Measurements from ENCODE around the gene LMAN1L.
A peak's percentile ranks its signal among the peaks of the same experiment; 100 is the strongest.

DNA sequence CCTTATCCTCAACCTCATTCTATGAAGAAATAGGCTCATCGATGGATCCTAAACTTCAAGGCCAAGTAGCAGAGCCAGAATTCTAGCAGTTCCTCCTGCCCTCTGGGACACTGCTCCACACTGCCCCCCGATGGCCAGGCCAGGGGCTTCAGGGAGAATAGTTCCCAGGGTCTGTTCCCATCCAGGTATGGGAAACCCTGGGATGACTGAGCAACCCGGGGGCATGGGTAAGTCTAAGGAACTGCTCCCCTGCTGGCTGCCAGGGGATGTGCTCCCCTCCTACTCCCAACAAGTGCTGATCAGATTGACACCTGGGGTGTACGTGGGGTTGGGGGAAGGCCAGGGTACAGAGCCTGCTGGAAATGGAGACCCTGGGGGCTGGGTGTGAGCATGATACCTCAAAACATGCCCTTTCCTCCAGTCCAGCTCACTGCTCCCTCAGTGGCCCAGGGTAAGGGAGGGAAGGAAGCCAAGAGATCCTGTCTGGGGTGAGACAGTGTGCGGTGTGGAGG is 22.7 kb downstream of the LMAN1L start:
- no peak for TF ChIP-seq EZH2 (IDR thresholded peaks at IDR 0.05; ENCODE audit: borderline replicate concordance, low read depth, low read length, severe bottlenecking)
- TF ChIP-seq, protein P1, sequence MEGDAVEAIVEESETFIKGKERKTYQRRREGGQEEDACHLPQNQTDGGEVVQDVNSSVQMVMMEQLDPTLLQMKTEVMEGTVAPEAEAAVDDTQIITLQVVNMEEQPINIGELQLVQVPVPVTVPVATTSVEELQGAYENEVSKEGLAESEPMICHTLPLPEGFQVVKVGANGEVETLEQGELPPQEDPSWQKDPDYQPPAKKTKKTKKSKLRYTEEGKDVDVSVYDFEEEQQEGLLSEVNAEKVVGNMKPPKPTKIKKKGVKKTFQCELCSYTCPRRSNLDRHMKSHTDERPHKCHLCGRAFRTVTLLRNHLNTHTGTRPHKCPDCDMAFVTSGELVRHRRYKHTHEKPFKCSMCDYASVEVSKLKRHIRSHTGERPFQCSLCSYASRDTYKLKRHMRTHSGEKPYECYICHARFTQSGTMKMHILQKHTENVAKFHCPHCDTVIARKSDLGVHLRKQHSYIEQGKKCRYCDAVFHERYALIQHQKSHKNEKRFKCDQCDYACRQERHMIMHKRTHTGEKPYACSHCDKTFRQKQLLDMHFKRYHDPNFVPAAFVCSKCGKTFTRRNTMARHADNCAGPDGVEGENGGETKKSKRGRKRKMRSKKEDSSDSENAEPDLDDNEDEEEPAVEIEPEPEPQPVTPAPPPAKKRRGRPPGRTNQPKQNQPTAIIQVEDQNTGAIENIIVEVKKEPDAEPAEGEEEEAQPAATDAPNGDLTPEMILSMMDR (IDR thresholded peaks at IDR 0.05; ENCODE audit: borderline replicate concordance, extremely low read depth, low read length, poor library complexity, severe bottlenecking) = peak; percentile 78
